OCI-LY1 (cell line): Measurements from ENCODE around the gene ZDHHC18.

Source experiments
- H2AFZ ChIP-seq: fragments of 200-600 bp; sonication (generic), shearing (Covaris generic); 2 replicates; pipeline ENCODE4 v1.6.0; 2014; ENCODE audit warnings: antibody characterized with exemption, mild to moderate bottlenecking, low read length
- H3F3A ChIP-seq: fragments of 200-600 bp; sonication (generic), shearing (Covaris generic); 2 replicates; pipeline ENCODE4 v1.6.0; 2014; ENCODE audit warnings: mild to moderate bottlenecking, antibody characterized with exemption, low read length, moderate library complexity; ENCODE audit not compliant: insufficient read depth
- H3K27ac ChIP-seq: fragments of 200-600 bp; sonication (generic); 2 replicates; pipeline ENCODE4 v1.5.1; 2014; ENCODE audit warnings: low read length, mixed run types, mild to moderate bottlenecking, low read depth; ENCODE audit not compliant: poor library complexity, severe bottlenecking
- H3K27me3 ChIP-seq: fragments of 200-600 bp; sonication (generic); 2 replicates; pipeline ENCODE4 v1.6.0; 2014; ENCODE audit warnings: antibody characterized with exemption, mild to moderate bottlenecking, low read length, moderate library complexity; ENCODE audit not compliant: insufficient read depth
- H3K36me3 ChIP-seq: fragments of 200-600 bp; sonication (generic); 2 replicates; pipeline ENCODE4 v1.6.1; 2014; ENCODE audit warnings: mild to moderate bottlenecking, antibody characterized with exemption, low read length, moderate library complexity, mixed read lengths; ENCODE audit not compliant: insufficient read depth
- H3K4me1 ChIP-seq: fragments of 200-600 bp; sonication (generic); 2 replicates; pipeline ENCODE4 v1.5.1; 2014; ENCODE audit warnings: mild to moderate bottlenecking, low read length, moderate library complexity; ENCODE audit not compliant: insufficient read depth, severe bottlenecking
- H3K4me2 ChIP-seq: fragments of 200-600 bp; sonication (generic), shearing (Covaris generic); 2 replicates; pipeline ENCODE4 v1.6.1; 2014; ENCODE audit warnings: low read length
- H3K4me3 ChIP-seq: fragments of 200-600 bp; sonication (generic); 2 replicates; pipeline ENCODE4 v1.5.1; 2014; ENCODE audit warnings: low read length, low read depth, mild to moderate bottlenecking, mixed read lengths; ENCODE audit not compliant: poor library complexity, severe bottlenecking
- H3K79me2 ChIP-seq: fragments of 200-600 bp; shearing (Covaris generic); 2 replicates; pipeline ENCODE4 v1.6.1; 2016; ENCODE audit warnings: mixed run types, low read length, mixed read lengths; ENCODE audit not compliant: insufficient read depth
- H3K9ac ChIP-seq: fragments of 200-600 bp; sonication (generic), shearing (Covaris generic); 2 replicates; pipeline ENCODE4 v1.6.1; 2014; ENCODE audit warnings: mild to moderate bottlenecking, low read length, mixed read lengths
- H3K9me2 ChIP-seq: fragments of 200-600 bp; sonication (generic), shearing (Covaris generic); 2 replicates; pipeline ENCODE4 v1.6.1; 2014; ENCODE audit warnings: low read depth, mild to moderate bottlenecking, low read length, mixed read lengths
- H3K9me3 ChIP-seq: fragments of 200-600 bp; shearing (Covaris generic); 2 replicates; pipeline ENCODE4 v1.6.1; 2014; ENCODE audit warnings: low read length, mixed read lengths
- H4K20me1 ChIP-seq: fragments of 200-600 bp; sonication (generic), shearing (Covaris generic); 2 replicates; pipeline ENCODE4 v1.6.0; 2016; ENCODE audit warnings: mild to moderate bottlenecking, low read length; ENCODE audit not compliant: insufficient read depth
- CTCF ChIP-seq: fragments of 200-600 bp; sonication (generic), shearing (Covaris generic); IDR thresholded peaks from 2 replicates; pipeline ENCODE4 v1.5.1; 2017; ENCODE audit warnings: mild to moderate bottlenecking, antibody characterized with exemption, low read length, moderate library complexity, mixed read lengths
- EZH2 ChIP-seq: fragments of 200-600 bp; sonication (generic), shearing (Covaris generic); IDR thresholded peaks from 2 replicates; pipeline ENCODE4 v1.8.0; 2017; ENCODE audit warnings: borderline replicate concordance, mixed run types, mild to moderate bottlenecking, antibody characterized with exemption, low read length, moderate library complexity, mixed read lengths

The ZDHHC18 gene

GRCh38 chr1:26888231-26888630 lies 61.7 kb downstream of the ZDHHC18 start:
- Histone ChIP-seq H2AFZ (no peak overlapping the region), H3K9me3 (no peaks in the 10 kb centered on the region), H3K27me3 (no peaks in the 10 kb centered on the region), H3F3A (no peaks in the 10 kb centered on the region), H3K9me2 (no peaks in the 10 kb centered on the region), H3K79me2 (no peaks in the 10 kb centered on the region), H3K9ac (no peak overlapping the region), H3K4me2 (no peak overlapping the region), H3K36me3 (peaks cover 64% of the 10 kb centered on the region), H3K27ac (no peak overlapping the region), H4K20me1 (no peaks in the 10 kb centered on the region), H3K4me3 (no peak overlapping the region), H3K4me1 (peaks cover 18% of the 10 kb centered on the region)
- TF ChIP-seq EZH2 (no peak), CTCF (no peak)

GRCh38 chr1:26889551-26890466 lies 63.3 kb downstream of the ZDHHC18 start, which contains the start of gene GPN2:
Gene GPN2, minus strand, starts transcription at chr1:26890283. Its CDS starts 187 bp downstream, at chr1:26890096.
- Histone ChIP-seq H2AFZ (no peak within 1 kb of the TSS), H3K27ac (peak within 1 kb of the TSS; percentile 59), H3K9ac (peak within 1 kb of the TSS; percentile 89), H3K4me3 (peak within 1 kb of the TSS; percentile 95), H3F3A (no peaks in the 10 kb centered on the region), H4K20me1 (no peaks in the 10 kb centered on the region), H3K79me2 (no peaks in the 10 kb centered on the region), H3K4me2 (peak within 1 kb of the TSS; percentile 81), H3K4me1 (peaks cover 18% of the 10 kb centered on the region), H3K36me3 (peaks cover 63% of the 10 kb centered on the region), H3K9me2 (no peaks in the 10 kb centered on the region), H3K27me3 (no peaks in the 10 kb centered on the region), H3K9me3 (no peaks in the 10 kb centered on the region)
- TF ChIP-seq CTCF: no peak
- no peak for TF ChIP-seq EZH2

- Histone ChIP-seq H3K9ac (peak overlapping the region; percentile 89), H3K4me1 (peaks cover 18% of the 10 kb centered on the region), H3K79me2 (no peaks in the 10 kb centered on the region), H3K36me3 (peaks cover 60% of the 10 kb centered on the region), H3K9me2 (no peaks in the 10 kb centered on the region), H3K27me3 (no peaks in the 10 kb centered on the region), H3F3A (no peaks in the 10 kb centered on the region), H3K4me2 (peak overlapping the region; percentile 81), H2AFZ (no peak overlapping the region), H3K4me3 (peak overlapping the region; percentile 95), H3K27ac (peak overlapping the region; percentile 59), H4K20me1 (no peaks in the 10 kb centered on the region), H3K9me3 (no peaks in the 10 kb centered on the region)
- TF ChIP-seq EZH2 (no peak), CTCF (no peak)
Observed at GRCh38 chr1:26890467-26890796, 63.9 kb downstream of the ZDHHC18 start.
